Hepatic stellate cell (primary cell): ENCODE results near the gene CLHC1.
"Not testable (repeated sequence)": the region's sequence is repeated elsewhere in the genome, so short reads cannot be mapped to it uniquely, and the experiment has no call there.

Experiments used
- DNase-seq: peaks from one replicate; pipeline ENCODE4 v3.0.0; 2011; ENCODE audit warnings: low spot score

CLHC1 gene

GRCh38 chr2:55153584-55154299 is 78.4 kb downstream of the CLHC1 start:
- DNase-seq, result no peak

GRCh38 chr2:55152475-55153412 is 79.3 kb downstream of the CLHC1 start:
- DNase-seq, result no peak

GRCh38 chr2:55151733-55152433 is 80.2 kb downstream of the CLHC1 start:
- DNase-seq, result no peak

- DNase-seq, result no peak
Observed at GRCh38 chr2:55150834-55151233, 81.3 kb downstream of the CLHC1 start.

DNA sequence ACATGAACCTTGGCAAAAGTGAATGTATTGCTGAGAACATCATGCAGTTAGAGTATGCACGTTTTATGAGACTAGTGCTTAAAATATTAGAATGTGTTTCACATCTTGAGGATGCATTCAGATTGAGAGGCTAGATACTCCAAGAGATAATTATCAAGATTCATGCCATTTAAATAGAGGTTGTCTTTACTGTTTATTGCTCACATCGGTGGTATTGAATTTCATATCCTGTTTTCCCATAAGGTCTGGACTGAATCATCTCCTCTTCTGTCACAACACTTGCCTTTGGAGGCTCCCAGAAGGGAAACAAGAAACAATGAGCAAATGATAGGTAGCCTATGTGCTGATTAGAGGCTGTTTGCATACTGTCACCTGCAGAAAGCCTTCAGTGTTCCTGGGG is 83.8 kb downstream of the CLHC1 start:
- DNase-seq, result no peak

DNA sequence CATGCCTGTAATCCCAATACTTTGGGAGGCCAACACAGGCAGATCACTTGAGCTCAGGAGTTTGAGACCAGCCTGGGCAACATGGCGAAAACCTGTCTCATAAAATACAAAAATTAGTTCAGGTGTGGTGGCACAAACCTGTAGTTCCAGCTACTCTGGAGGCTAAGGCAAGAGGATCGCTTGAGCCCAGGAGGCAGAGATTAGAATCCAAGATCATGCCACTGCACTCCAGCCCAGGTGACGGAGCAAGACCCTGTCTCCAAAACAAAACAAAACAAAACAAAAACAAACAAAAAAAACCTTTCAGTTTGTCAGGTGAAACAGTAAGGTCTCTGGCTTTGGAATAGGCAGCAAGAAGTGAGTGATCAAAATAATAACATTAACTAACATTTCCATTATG is 84.6 kb downstream of the CLHC1 start:
- DNase-seq, result no peak

DNA sequence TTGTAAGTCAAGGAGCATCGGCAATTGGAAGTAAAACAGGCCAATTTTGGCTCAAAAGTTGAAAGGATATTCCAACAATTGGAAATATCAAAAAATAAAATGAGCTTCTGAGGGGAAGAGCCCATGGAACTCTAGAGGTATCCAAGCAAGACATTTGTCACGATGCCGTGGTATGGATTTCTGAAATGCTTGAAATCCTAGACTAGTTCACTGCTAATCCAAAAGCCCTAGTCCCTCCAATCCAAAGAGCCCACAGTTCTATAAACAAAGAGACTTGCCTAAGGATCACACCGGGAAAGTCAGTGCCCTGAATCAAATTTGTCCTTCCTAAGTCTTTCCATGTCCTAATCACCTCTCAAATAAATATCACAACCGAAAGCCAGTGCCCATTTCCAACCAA is 85.1 kb downstream of the CLHC1 start:
- no peak for DNase-seq

DNA sequence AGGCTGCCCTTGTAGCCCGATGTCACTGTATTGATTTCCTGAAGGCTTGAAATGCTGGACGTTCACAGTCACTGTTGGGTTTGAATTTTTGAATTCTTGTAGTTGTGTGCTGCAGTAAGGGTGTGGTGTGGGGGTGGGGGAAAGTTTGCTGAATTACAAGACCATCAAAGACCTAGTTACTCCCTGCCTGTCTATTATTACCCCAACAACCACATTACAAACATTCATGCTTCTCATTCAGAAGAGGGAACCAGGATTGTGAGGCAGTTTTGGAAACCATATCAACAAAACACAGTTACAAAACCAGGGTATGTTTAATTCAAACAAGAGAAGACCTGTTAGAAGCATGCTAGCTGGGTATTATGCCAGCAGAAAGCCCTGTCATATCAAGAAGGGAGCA is 85.8 kb downstream of the CLHC1 start:
- DNase-seq, result no peak

DNA sequence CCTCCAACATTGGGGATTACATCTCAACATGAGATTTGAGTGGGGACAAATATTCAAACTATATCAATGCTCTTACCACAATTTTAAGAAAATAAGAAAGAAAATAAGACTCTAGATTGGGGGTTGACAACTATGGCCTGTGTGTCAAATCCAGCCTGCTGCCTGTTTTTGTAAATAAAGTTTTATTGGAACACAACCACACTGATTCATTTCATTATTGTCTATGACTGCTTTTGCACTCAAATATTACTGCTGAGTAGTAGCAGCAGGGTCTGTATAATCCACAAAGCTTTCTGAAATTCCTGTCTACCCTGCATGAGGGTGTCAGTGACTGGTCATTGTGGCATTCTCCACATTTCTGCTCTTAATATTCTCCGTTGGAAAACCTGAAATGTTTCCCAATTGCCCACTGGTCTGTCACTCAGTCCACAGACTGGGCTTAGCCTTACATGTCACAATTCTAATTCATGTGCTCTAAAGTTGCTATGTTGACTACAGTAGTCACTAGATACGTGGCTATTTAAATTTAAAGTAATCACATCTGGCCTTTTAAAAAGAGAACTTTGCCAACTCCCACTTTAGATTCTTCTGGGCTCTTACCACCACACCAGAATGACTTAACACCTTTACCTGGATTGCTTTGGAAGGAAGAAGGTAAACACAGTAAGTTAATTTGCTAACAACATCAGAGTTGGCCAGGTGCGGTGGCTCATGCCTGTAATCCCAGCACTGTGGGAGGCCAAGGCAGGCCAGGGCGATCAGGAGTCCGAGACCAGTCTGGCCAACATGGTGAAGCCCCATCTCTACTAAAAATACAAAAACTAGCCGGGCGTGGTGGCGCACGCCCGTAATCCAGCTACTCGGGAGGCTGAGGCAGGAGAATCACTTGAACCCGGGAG is 86.9 kb downstream of the CLHC1 start:
- DNase-seq, result no peak

DNA sequence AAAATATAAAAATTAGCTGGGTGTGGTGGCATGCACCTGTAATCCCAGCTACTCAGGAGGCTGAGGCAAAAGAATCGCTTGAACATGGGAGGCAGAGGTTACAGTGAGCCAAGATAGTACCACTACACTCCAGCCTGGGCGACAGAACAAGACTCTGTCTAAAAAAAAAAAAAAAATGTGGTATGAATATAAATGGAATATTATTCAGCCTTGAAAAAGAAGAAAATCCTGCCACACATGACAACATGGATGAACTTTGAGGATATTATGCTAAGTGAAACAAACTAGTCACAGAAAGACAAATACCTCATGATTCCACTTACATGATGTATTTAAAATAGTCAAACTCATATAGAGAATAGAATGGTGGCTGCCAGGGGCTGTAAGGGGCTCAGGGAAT is 88.4 kb downstream of the CLHC1 start:
- DNase-seq, result not testable (repeated sequence)

DNA sequence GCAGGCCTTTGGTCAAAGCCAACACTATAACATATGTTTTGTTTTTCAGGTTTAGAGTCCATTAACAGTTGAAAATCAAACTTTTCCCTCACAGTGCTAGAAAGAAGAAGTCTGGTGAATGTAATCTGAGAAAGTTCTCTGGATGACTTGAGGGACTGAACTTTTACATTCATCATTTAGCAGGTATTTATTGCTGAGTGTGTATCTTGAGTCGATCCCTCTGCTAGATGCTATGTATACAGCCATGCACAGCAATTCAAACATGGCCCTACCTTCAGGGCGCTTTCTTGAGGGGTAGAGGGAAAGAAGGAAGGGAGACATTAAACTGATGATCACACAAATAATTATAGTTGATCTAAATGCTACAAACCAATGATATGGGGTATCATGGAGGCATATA is 89.6 kb downstream of the CLHC1 start:
- DNase-seq, result no peak

DNA sequence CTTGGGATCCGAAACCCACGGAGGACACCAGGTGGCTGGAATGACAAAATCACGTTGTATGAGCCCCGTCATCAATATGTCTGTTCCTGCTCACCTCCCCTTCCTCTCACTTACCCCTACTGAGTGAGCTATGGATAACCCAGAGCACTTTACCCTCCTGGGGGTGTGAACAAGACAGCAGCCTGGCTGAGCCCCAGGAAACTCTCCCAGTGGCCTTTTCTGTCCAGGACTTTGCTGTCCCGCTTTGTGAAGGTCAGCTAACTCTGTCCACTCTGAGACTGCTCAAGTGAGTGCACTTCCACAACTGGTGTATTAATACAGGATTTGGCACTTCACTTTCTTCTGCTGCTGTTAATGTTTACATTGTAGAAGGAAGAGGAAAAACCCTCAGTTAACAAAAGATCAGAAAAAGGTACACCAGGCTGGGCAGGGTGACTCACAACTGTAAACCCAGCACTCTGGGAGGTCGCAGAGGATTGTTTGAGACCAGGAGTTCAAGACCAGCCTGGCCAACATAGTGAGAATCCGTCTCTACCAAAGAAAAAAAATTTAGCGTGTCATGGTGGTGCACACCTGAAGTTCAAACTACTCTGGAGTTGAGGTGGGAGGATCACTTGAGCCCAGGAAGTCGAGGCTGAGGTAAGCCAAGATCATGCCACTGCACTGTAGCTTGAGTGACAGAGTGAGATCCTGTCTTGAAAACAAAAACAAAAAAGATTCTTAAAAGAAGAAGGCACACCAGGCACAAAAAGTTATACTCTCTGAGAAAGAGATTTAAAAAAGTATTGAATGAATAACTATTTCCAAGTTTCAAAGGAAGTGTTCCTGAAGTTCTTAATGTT is 90.3 kb downstream of the CLHC1 start:
- no peak for DNase-seq

DNA sequence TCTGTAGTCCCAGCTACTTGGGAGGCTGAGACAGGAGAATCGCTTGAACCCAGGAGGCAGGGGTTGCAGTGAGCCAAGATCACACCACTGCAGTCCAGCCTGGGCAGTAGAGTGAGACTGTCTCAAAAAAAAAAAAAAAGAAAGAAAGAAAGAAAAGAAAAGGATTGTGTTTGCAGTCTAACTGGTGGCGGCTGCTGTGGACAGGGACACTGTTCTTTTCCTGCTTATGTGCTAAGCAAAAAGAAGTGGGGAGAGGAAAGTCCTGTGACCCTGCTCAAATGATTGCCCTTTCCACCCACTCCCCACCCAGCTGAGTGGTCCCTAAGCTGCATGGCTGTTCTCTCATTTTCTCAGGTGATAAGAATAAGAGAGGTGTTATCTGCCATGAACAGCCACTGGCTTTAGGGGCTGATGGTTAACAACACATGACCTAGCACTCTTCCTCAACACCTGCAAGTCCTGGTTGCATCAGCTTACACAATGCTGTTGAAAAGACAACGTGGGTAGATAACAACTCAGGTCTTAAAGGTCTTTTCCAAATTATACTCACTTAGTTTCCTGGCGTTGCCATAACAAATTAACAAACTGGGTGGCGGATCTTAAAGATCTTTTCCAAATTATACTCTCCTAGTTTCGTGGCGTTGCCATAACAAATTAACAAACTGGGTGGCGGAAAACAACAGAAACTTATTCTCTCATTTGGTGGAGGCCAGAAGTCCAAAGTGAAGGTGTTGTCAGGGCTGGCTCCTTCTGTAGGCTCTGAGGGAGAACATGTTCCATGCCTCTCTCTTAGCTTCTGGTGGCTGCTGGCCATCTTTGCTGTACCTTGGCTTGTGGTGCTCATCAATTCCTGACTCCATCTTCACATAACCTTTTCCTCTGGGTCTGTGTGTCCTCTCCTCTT is 91.5 kb downstream of the CLHC1 start:
- DNase-seq, result no peak

DNA sequence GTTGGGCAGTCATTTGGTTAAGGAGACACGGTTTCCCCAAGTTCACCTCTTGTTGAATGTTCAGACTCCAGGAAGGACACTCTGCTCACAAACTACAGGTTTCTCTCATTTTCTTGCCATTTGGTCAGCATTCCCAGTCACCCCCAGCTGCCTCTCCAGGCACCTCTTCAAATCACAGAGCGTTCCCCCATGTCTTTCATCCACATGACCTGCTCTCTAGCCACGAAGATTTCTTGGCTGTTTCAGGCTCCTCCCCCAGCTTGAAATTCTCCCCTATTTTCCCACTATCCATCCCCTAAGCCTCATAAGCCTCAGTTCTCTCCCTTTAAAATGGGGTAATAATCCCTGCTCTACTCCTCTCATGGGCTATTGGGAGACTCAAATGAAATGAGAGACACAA is 92.8 kb downstream of the CLHC1 start:
- DNase-seq, result no peak

DNA sequence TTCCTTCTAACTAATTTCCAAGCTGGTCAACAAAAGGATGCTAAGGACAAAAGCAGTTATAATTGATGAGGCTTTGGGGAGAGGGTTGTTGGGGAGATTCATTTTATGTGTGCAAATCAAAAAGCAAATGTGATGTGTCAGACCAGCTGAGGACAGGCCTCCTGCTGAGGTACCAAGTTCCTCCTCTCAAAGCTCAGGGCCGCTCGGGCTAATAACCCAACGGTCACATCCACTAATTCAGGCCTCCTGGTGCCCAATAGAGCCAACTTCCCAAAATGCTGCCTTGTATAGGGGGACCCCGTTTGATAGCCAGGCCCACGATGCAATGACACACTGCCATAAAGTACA is 93.2 kb downstream of the CLHC1 start:
- DNase-seq, result no peak

- DNase-seq, result no peak
Observed at GRCh38 chr2:55138014-55138881, 93.8 kb downstream of the CLHC1 start.

DNA sequence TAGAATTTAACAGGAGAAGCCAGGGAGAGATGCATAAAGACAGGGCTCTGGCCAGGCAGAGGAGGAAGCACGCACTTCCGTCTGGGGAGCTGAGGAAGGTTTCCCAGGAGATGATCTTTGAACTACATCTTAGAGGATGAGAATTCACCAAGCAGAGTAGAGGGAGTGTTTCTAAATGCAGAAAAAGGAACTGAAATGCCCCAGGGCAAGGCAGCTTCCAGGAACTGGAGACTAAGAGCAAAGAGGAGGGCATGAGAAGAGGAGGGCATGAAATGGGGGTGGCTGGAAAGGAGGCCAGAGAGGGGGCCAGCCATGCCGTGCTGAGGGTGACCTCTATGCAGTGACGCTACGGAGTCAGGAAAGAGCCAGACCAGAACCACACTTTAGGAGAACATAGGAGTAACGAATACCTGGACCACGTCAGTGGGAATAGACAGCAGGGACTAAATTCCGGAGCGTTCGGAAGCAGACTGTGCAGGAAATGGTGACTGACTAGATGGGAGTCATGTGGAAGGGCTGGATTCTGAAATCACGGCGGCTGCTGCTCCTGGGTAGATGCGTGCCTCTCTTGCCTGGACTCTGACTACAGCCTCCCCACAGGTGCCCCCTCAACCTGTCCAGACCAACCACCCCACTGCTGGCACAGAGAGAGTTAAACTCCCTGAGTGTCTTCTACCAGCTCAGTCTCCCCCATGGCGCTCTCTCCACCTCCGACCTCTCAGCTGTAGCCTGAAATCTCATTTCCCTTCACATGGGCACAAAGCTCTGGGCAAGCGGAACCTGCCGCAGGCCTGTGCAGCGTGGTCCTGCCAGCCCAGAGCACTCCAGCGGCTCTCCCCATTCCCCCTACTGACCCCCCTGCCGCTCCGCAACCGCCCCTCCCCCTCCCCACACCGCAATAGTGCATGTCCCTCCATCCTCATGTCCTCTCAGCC is 94.8 kb downstream of the CLHC1 start:
- no peak for DNase-seq

GRCh38 chr2:55136138-55136541 is 96.0 kb downstream of the CLHC1 start:
- DNase-seq, result no peak
